SK-N-SH (cell line): ENCODE data around the gene HOXA4. TPM values are rescaled to one million over a fixed set of nuclear protein-coding genes. Genes with fewer than 3 reads are reported as not detected.
A peak's percentile ranks its signal among the peaks of the same experiment; 100 is the strongest.

ENCODE experiments used
- CTCF ChIA-PET: fragments of 300-600, 350-600 bp; formaldehyde crosslinking; extraction: SDS; loops from one replicate; lab custom pipeline; 2021; lab: Yijun Ruan, JAX
- POLR2A ChIA-PET: fragments of 350-600 bp; sonication (Branson Sonifier 250); formaldehyde crosslinking; extraction: SDS; loops from one replicate; lab custom pipeline; 2020; ENCODE audit warnings: antibody characterized with exemption, inconsistent platforms; lab: Yijun Ruan, JAX
- DNase-seq: peaks from one replicate; pipeline ENCODE4 v3.0.0; 2012
- H2AFZ ChIP-seq: fragments of 200-600 bp; sonication (generic); 2 replicates; pipeline ENCODE4 v1.8.1; 2016; ENCODE audit warnings: antibody characterized with exemption, mild to moderate bottlenecking, low read depth
- H3F3A ChIP-seq: fragments of 200-600 bp; sonication (generic); replicated peaks from 2 replicates; pipeline ENCODE3; 2016; ENCODE audit warnings: antibody characterized with exemption, mild to moderate bottlenecking; ENCODE audit not compliant: insufficient read depth
- H3K27ac ChIP-seq, 2 experiments: fragments of 200-500 bp in 1 of 2; fragments of 200-600 bp in 1 of 2; sonication (Bioruptor generic) in 1 of 2; sonication (generic), shearing (Covaris generic) in 1 of 2; 2 replicates each; pipeline versions ENCODE4 v1.5.1 to v1.6.1; 2014 to 2016; ENCODE audit warnings: low read depth in 2 of 2, inconsistent platforms in 1 of 2, low read length in 1 of 2, mild to moderate bottlenecking in 1 of 2, mixed read lengths in 1 of 2
- H3K27me3 ChIP-seq: fragments of 200-600 bp; sonication (generic), shearing (Covaris generic); 2 replicates; pipeline ENCODE4 v1.6.1; 2016; ENCODE audit warnings: mixed run types; ENCODE audit not compliant: insufficient read depth
- H3K36me3 ChIP-seq, 2 experiments: fragments of 200-500 bp in 1 of 2; fragments of 200-600 bp in 1 of 2; sonication (Bioruptor generic) in 1 of 2; sonication (generic) in 1 of 2; replicated peaks in 1 of 2; 2 replicates each; pipeline versions ENCODE3 to v1.5.1; 2014 to 2016; ENCODE audit warnings: low read length in 1 of 2, mild to moderate bottlenecking in 1 of 2; ENCODE audit not compliant: insufficient read depth in 2 of 2, control insufficient read depth in 1 of 2
- H3K4me1 ChIP-seq, 2 experiments: fragments of 200-500 bp in 1 of 2; fragments of 200-600 bp in 1 of 2; sonication (Bioruptor generic) in 1 of 2; sonication (generic), shearing (Covaris generic) in 1 of 2; 2 replicates each; pipeline versions ENCODE4 v1.5.1 to v1.6.1; 2014 to 2016; ENCODE audit warnings: low read depth in 1 of 2, low read length in 1 of 2, mixed run types in 1 of 2; ENCODE audit not compliant: insufficient read depth in 2 of 2, control insufficient read depth in 1 of 2
- H3K4me2 ChIP-seq: fragments of 200-600 bp; sonication (generic), shearing (Covaris generic); 2 replicates; pipeline ENCODE4 v1.6.1; 2017; ENCODE audit warnings: mixed run types
- H3K4me3 ChIP-seq, 2 experiments: fragments of 200-500 bp in 1 of 2; fragments of 200-600 bp in 1 of 2; sonication (Bioruptor generic) in 1 of 2; sonication (generic), shearing (Covaris generic) in 1 of 2; 2 replicates each; pipeline versions ENCODE4 v1.5.1 to v1.8.1; 2014 to 2016; ENCODE audit warnings: low read depth in 2 of 2, inconsistent platforms in 1 of 2, low read length in 1 of 2, mild to moderate bottlenecking in 1 of 2, mixed read lengths in 1 of 2, moderate library complexity in 1 of 2
- H3K79me2 ChIP-seq: fragments of 200-600 bp; sonication (generic); 2 replicates; pipeline ENCODE4 v1.8.1; 2017; ENCODE audit warnings: mild to moderate bottlenecking; ENCODE audit not compliant: insufficient read depth
- H3K9ac ChIP-seq: fragments of 200-600 bp; sonication (generic); 2 replicates; pipeline ENCODE4 v1.6.1; 2017; ENCODE audit warnings: mixed run types
- H3K9me2 ChIP-seq: fragments of 200-600 bp; sonication (generic); 2 replicates; pipeline ENCODE4 v1.6.1; 2017; ENCODE audit warnings: mixed run types
- H3K9me3 ChIP-seq: fragments of 200-600 bp; sonication (generic); 2 replicates; pipeline ENCODE4 v1.6.1; 2017; ENCODE audit warnings: mixed run types, mild to moderate bottlenecking, moderate library complexity
- H4K20me1 ChIP-seq: fragments of 200-600 bp; sonication (generic); 2 replicates; pipeline ENCODE4 v1.6.1; 2017; ENCODE audit warnings: mild to moderate bottlenecking, mixed run types; ENCODE audit not compliant: insufficient read depth
- EZH2phosphoT487 ChIP-seq: fragments of 200-600 bp; sonication (generic); IDR thresholded peaks from 2 replicates; pipeline ENCODE4 v1.6.1; 2017; ENCODE audit warnings: low read depth, mixed run types, mild to moderate bottlenecking, antibody characterized with exemption, moderate library complexity, borderline replicate concordance
- FOSL2 ChIP-seq: IDR thresholded peaks from 2 replicates; pipeline ENCODE4 v1.4.0; 2012; ENCODE audit warnings: low read depth, mild to moderate bottlenecking, moderate library complexity, borderline replicate concordance
- FOXJ3 ChIP-seq: sonication (generic); formaldehyde crosslinking; IDR thresholded peaks from 2 replicates; pipeline ENCODE4 v1.5.1; 2020; ENCODE audit warnings: mild to moderate bottlenecking, missing genetic modification reagents
- GATA2 ChIP-seq: sonication (generic); formaldehyde crosslinking; IDR thresholded peaks from 2 replicates; pipeline ENCODE4 v1.5.0; 2020; ENCODE audit warnings: mild to moderate bottlenecking, missing genetic modification reagents
- POLR2AphosphoS5 ChIP-seq: IDR thresholded peaks from 2 replicates; pipeline ENCODE4 v1.6.1; 2012; ENCODE audit warnings: low read depth, low read length
- RXRA ChIP-seq: IDR thresholded peaks from 2 replicates; pipeline ENCODE4 v1.4.0; 2012; ENCODE audit warnings: low read depth, mild to moderate bottlenecking, borderline replicate concordance
- YY1 ChIP-seq: IDR thresholded peaks from 2 replicates; pipeline ENCODE4 v1.4.0; 2012; ENCODE audit warnings: low read depth, mild to moderate bottlenecking
- WGBS: methylation state at CpG from one replicate; pipeline ENCODE4 v1.1.6; 2017; ENCODE audit warnings: low lambda C conversion rate; 5-methylcytosine and 5-hydroxymethylcytosine counted together
- polyA plus RNA-seq, 3 experiments: library from polyadenylated mRNA; depleted of rRNA; stranded (reverse); fragments of >200 nt; gene quantifications; 2 replicates each; pipeline ENCODE4 v1.2.3, GENCODE V29; 2012

The HOXA4 gene
- polyA plus RNA-seq, 1 of the 3 experiments (the other 2 are of a cell fraction): not detected

DNA sequence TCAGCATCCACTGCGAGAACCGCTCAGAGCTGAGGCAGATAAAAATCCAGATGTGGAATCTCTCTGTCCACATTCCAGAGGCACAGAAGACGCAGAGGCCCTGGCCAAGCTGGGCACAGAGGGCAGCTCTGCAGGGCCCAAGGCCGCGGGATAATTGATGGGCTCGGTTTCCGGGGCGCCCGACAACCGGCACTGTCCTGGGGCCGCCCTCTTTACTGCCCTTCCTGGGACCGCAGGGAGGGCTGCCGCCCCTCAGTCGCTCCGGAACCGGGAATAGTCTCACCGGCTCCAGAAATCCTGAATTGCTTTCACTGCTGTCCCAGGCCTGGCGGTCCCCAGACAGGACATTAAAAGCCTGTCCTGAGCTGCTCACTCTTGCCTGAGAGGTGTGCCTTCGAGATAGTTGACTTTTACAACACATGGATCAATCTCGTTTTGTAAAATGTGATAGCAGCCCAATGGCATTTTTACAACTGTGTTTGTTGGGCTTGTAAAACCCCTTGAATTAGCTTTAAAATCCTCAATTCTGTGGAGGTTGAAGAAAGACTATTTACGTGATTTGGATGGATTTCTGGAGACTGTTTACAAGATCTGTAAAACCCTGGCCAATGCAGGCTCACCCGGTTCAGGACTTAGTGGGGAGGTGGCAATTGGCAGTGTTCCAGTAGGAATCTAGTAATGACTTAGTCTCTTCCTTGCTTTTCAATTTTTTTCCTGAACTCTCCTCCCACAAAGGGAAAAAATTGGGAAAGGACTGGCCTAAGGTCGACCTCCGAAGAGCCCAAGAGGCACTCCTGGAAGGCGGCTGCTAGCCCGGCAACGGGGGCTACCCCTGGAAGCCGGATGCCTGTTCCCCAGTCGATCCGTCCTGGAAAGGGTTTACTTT is 18.4 kb upstream of the HOXA4 start:
- Histone ChIP-seq H3K9ac (no peak overlapping the region), H3K9me3 (no peaks in the 10 kb centered on the region), H4K20me1 (peaks cover 3% of the 10 kb centered on the region; the same call in 1 of the 2 replicates), H3K79me2 (no peaks in the 10 kb centered on the region), H2AFZ (no peak overlapping the region), H3K4me1 (peaks cover 4 to 10% of the 10 kb centered on the region in 2 experiments; a peak in 1 of 4 replicates), H3K36me3 (no peaks in the 10 kb centered on the region), H3K27me3 (peaks cover 100% of the 10 kb centered on the region), H3K9me2 (no peaks in the 10 kb centered on the region), H3F3A (no peaks in the 10 kb centered on the region), H3K27ac (no peak overlapping the region), H3K4me2 (no peak overlapping the region), H3K4me3 (no peak overlapping the region)
- TF ChIP-seq GATA2 (no peak), YY1 (no peak), FOSL2 (no peak), EZH2phosphoT487 (peak; percentile 68; the same call in 1 of the 2 replicates)
- WGBS: 15% methylated on average over 18 of the region's 30 CpGs
- POLR2A ChIA-PET: interaction anchor here (0.6 to 1.0 kb wide), 2 partner anchors 12 to 52 kb away, joined by 3 read pairs; no protein-coding TSS in a partner anchor
- CTCF ChIA-PET: interaction anchor here (0.7 to 10.9 kb wide), 21 partner anchors 8 to 1058 kb away, joined by 3 to 270 read pairs (median 4); partner anchors contain the start of genes HOXA10, HOXA7 and HOXA9
- no peak for DNase-seq

- peak; percentile 36 for DNase-seq
- no peak overlapping the region for H2AFZ ChIP-seq
- peaks cover 12 to 18% of the 10 kb centered on the region in 2 experiments; a peak in 1 of 4 replicates for H3K4me1 ChIP-seq
- H3K9ac ChIP-seq: no peak overlapping the region
- H4K20me1 ChIP-seq: no peaks in the 10 kb centered on the region
- no peaks in the 10 kb centered on the region for H3K9me2 ChIP-seq
- POLR2A ChIA-PET: no interaction called here
- H3K4me2 ChIP-seq: no peak overlapping the region
- H3K4me3 ChIP-seq: no peak overlapping the region
- 19% methylated on average over 26 of the region's 28 CpGs for WGBS
- H3K36me3 ChIP-seq: no peaks in the 10 kb centered on the region
- TF ChIP-seq FOXJ3 (CRISPR knock-in tag): no peak
- TF ChIP-seq POLR2AphosphoS5: no peak
- no peak for TF ChIP-seq RXRA
- TF ChIP-seq, all 33 proteins: peak for 0
- Histone ChIP-seq H3K27me3 (peaks cover 100% of the 10 kb centered on the region), H3K27ac (no peak overlapping the region), H3F3A (no peaks in the 10 kb centered on the region), H3K9me3 (no peaks in the 10 kb centered on the region), H3K79me2 (no peaks in the 10 kb centered on the region)
- CTCF ChIA-PET: interaction anchor here (0.7 to 10.9 kb wide), 10 partner anchors 11 to 778 kb away, joined by 3 to 270 read pairs (median 4); partner anchors contain the start of genes HOXA10 and HOXA7
Measured at GRCh38 chr7:27148031-27148755, 17.6 kb upstream of the HOXA4 start.
